A172 (cell line): ENCODE data around the gene IGFBP6. TPM values are rescaled to one million over a fixed set of nuclear protein-coding genes. Genes with fewer than 3 reads are reported as not detected.

Experiments
- DNase-seq: peaks from one replicate; pipeline ENCODE4 v3.0.0-alpha.2; 2015; ENCODE audit warnings: low spot score
- total RNA-seq: library from RNA; depleted of rRNA; stranded (reverse); fragments of >200 nt; shearing (Covaris generic); gene quantifications from 2 replicates; pipeline ENCODE4 v1.2.3, GENCODE V29; 2014; rRNA removed

The IGFBP6 gene, protein sequence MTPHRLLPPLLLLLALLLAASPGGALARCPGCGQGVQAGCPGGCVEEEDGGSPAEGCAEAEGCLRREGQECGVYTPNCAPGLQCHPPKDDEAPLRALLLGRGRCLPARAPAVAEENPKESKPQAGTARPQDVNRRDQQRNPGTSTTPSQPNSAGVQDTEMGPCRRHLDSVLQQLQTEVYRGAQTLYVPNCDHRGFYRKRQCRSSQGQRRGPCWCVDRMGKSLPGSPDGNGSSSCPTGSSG
- total RNA-seq = 104 and 147 TPM in 2 replicates

DNA sequence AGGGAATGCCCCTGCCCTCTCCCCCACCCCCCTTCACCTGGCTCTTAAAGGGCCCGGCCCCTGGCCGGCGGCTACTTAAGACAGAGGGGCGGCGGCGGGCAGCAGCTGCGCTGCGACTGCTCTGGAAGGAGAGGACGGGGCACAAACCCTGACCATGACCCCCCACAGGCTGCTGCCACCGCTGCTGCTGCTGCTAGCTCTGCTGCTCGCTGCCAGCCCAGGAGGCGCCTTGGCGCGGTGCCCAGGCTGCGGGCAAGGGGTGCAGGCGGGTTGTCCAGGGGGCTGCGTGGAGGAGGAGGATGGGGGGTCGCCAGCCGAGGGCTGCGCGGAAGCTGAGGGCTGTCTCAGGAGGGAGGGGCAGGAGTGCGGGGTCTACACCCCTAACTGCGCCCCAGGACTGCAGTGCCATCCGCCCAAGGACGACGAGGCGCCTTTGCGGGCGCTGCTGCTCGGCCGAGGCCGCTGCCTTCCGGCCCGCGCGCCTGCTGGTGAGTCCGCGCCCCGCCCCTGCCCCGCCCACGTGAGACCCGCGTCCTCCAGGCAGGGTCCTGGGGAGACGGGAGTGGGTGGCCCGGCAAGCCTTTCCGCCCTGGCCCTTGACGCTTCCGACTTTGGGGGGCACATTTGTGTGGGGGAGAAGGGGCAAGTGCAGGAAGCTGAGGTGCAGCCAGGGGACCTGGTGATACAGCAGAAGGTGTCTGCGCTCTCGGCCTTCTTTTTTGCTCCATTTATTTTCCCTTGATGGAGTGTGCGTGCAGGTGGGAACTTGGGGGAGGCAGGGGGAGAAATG, at the start of gene IGFBP6:
IGFBP6 (plus strand) TSS at position 104 of the 790 bp plus-strand sequence; CDS start at position 155, 51 bp downstream.
- peak; percentile 34 for DNase-seq

DNA sequence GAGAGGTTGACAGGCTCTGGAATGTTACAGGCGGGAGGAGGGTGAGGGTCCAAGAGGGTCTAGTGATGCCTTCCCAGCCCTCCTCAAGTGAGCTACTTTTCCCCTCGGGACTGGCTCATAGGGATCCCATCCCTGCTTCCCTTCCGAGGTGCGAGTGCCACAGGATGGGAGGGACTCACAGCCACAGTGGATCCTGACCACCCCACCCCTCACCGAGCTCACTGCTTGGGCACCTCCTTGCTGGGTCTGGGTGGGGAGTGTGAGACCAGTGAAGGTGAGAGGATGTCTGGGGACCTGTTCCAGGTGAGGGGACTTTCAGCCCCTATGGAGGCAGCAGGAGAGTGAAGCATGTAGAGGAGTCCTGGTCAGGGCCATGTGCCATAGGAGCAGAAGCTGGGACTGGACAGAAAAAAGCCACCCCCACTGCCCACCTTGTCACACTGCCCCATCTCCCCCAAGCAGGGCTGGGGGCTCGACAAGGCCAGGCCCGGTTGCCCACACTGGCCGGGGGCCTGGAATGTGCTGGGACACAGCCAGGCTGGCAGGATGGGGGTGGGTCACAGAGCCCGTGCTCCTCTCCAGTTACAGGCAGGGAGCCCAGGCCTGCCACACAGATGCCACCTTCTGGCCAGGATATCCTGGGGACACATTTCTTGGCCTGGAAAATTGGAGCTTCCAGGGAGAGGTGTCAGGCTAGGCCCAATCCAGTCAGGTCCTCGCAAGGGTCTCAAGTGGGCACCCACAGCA, 49.3 kb upstream of the IGFBP6 start:
- peak; percentile 46 for DNase-seq

DNA sequence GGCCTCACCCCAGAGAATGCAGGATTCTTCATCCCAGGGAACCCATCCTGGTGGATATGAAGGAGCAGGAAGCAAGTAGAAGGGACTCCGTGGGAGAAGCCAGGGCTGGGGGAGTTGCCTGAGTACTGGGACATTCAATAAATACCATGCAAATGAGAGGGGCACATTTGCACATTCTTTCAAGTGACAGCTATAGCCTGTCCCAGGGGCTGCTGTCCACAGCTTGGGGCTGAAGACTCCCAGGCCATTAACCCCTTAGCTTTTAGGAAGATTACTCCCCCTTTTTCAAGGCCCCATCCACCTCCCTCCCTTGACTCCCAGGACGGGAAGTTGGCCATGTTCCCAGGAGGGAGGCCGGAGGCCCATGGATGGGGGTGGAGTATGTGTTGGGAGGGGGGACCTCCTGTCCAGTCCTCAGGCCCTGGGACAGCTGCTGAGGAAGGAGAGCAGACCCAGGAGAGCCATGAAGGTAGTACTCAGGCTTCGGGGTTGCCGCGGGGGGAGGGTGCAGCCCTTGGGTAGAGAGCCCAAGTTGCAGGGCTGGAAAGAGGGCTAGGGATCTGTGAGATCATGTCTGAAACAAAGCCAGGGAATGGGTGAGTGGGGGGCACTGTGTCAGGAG, 48.6 kb upstream of the IGFBP6 start:
- DNase-seq = no peak

DNA sequence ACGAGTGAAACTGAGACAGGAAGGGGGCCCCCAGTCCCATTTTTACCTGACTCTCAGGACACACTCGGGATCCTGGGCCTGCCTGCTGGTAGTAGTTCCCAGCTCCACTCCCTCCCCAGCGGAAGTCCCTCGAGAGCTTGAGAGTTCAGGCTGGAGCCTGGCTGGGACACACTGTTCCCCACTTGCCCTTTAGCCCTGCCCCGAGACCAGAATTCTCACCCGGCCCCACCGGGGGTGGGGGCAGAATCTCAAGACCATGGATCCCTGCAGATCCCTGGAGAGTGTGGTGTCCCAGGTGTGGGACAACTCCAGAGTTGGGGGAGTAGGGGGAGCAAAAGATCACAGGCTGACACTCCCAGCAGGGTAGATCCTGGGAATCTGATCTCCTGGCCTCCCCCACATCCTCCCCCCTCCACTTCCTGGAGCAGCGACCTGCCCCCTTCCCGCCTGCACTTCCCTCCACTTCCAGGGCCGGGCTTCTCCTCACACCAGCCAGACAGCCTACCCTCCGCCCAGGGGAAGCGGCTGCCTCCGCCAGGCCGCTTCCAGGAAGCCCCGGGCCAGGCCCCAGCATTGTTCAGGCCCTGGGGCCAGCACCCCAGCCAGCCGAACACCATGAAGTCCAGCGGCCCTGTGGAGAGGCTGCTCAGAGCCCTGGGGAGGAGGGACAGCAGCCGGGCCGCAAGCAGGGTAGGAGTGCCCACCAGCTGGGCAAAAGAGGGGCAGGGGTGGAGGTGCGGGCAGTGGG, 47.7 kb upstream of the IGFBP6 start, which contains the start of gene TNS2:
TNS2 (plus strand) TSS at position 495 of the 748 bp plus-strand sequence; CDS start at position 616, 121 bp downstream.
- peak; percentile 74 for DNase-seq

DNA sequence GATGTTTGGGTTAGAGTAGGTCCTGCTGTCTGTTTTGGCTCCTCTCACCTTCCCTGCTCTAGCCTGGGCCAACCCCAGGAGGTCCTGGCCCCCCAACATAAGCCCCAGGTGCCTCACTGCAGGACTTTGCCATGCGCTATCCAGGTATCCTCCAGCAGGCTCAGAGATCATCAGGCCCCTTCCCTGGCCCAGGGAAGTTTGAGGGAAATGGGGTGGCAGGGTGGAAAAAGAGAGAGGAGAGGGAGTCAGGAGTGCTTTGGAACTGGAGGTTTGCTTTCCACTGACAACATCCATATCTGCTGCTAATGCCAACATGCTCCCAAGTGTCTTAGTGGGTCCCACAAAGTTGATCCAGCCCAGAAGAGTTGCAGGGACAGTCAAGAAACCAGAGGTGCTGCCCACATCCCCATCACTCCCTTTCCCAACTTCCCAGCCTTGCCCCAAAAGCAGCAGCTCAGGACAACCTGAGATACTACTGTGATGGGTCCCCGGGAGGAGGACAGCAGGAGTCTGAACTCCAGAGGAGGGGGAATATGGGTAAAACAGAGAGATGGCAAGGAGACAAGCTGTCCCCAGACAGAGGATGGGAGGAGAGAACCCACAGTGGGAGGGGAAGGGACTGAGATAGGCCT, 46.9 kb upstream of the IGFBP6 start:
- DNase-seq = no peak

DNA sequence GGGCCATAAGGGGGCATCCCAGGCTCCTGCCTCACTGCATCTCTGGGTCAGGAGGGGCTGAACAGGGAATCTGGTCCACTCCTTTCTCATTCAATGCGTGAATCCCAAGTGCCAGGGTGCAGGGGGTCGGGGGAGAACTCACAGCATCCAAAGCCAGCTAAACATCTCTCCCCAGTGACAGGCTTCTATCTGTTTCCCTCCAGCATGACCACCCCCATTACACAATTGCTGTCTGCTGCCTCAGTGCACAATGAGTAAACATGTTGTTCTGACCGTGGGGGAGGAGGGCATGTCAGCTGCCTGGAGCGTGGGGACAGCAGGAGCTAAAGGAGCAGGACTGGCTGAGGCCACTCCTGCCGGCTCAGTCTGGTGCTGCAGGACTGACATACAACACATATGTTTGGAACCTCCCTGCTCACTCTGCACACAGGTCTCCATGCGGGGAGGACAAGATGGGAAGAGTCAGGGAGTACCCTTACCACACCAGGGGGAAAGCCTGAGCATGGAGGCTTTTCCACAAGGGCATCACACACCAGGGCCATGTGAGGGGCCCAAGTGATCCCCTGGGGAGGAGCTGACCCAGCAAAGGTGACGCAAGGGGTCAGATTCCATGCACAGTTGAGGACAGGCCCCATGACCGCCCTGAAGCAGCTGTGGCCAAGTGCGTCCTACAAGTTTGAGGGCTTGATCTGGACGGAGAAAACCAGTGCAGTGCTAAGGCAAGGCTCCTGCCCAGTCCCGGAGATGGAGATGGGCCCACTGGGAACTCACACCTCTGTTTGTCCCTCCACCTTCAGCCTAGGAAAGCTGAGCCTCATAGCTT, 46.2 kb upstream of the IGFBP6 start:
- DNase-seq = no peak

DNA sequence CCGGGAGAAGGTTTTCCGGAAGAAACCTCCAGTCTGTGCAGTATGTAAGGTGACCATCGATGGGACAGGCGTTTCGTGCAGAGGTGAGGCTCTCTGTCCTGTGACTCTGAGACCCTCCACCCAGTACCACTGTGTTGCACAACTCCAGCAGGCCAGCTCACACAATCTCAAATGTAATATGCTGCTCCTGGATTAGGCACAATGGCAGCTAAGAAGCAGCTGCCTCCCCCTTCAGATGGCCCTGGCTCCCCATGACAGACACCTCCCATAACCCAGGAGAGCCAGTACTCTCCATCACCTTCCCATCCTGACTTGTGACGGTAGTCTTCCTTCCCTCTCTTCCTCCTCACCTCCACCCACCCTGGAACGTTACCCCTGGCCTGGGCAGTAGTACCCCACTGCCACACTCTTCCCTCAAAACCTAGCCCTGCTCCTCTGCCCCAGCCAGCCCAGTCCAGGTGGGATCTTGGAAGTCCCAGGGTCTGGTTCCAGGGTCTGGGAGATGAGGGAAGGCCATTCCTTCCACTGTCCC, 45.5 kb upstream of the IGFBP6 start:
- DNase-seq = no peak

DNA sequence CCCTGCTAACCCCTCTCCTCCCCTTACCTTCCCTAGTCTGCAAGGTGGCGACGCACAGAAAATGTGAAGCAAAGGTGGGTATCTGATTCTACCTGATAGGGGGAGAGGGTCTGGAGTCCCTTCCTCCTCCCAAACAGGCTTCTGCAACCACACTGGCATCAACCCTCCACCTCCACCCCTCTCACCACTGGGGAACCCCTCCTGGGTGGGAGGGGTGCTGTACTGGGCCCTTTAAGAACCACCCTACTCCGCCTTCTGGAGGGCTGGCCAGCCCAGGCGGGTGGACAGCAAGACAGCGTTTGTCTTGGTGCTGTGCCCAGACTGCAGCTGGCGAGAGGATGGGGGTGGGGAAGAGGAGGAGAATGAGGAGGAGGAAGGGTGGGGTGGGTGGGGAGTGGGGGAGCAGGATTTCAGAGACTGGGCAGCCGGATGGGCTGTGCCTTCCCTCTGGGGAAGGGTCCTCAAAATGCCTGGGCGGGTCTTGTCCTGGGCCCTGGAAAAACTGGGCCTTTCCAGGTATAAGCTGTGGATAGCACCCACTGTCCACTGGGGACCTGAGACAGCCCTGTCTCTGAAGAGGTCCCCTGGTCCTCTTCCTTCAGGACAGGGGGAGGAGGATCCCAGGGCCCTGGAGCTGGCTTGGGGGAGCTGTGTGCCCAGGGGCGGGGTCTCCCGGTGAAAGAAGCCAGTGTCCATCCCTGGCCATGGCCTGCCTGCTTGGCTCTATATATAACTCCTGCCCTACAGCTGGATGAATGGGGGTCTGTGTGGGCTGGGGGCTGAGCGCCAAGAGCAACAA, 44.8 kb upstream of the IGFBP6 start:
- DNase-seq = peak; percentile 64

DNA sequence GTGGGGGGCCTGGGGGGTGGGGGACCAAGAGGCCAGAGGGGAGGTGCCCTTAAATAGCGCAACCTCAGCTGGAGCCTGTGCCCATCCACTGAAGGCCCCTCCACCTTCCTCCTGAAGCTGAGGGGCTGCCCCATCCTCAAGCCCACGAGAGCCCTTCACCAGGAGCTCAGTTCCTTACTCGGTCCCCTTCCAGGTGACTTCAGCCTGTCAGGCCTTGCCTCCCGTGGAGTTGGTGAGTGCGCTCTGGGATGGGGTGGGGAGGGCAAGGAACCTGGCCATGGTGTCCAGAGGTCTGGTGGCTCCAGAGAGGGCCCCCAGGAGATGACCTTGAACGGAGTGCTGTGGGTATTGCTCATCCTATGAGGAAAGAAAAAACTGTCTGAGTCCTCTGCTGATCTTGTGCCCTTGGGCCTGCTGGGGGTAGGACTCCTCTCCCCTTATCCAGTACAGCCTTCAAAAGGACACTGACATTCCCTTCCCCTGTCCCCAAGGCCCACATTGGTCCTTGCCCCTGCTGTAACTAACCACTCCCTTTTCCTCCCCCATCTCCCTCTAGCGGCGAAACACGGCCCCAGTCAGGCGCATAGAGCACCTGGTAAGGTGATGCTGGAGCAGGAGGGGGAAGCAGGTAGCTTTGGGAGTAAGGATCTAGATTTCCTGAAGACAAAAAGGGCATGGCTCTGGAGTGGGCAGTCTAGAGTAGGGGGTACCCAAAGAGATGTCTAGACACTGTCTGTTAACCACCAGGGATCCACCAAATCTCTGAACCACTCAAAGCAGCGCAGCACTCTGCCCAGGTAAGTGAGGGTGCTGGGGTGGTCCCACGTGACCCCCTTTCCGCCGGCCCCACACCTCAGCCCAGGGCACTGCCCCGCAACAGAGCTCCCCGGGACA, 44.0 kb upstream of the IGFBP6 start:
- DNase-seq = no peak

DNA sequence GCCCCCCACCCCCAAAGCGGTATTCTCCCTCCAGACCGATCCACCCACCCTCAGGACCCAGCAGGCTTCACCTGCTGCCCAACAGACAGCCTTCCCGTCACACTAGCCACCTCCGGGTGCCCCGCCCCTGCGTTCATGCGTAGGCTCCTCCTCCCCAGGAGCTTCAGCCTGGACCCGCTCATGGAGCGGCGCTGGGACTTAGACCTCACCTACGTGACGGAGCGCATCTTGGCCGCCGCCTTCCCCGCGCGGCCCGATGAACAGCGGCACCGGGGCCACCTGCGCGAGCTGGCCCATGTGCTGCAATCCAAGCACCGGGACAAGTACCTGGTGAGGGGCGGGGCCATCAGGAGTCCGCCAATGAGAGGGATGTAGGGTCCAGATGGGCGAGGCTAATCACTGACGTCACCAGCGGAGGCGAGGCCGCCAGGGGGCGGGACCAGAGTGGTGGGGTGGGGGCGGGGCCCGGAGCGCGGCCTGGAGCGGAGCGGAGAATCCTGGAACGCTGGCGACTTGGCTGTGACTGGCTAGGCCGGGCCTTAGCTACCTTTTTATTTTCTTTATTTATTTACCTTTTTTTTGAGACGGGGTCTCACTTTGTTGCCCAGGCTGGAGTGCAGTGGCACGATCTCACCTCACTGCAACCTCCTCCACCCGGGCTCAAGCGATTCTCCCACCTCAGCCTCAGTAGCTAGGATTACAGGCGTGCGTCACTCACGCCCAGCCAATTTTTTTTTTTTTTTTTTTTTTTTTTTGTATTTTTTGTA, 43.2 kb upstream of the IGFBP6 start:
- DNase-seq = no peak

DNA sequence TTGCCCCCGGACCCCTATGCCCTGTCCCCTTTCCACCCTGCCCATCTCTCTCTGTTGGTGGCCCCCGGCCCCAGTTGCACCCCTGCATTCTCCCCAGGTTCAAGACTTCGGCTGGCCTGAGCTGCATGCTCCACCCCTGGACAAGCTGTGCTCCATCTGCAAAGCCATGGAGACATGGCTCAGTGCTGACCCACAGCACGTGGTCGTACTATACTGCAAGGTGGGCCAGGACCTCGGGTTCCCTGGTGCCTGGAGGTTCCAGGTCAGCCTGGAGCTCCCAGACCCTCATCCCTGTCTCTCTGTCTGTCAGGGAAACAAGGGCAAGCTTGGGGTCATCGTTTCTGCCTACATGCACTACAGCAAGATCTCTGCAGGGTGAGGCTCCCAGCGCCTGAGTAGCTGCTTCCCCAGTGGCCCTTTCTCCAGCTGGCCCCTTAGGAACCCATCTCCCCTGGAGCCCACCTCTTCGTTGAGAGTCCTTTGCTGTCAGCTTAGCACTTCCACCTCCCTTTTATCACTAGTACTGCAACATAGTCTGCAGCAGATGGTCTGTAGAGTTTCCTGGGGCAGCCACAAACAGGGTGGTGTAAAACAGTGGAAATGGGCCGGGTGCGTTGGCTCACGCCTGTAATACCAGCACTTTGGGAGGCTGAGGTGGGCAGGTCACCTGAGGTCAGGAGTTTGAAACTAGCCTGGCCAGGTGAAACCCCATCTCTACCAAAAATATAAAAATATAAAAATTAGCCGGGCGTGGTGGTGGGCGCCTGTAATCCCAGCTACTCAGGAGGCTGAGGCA, 41.8 kb upstream of the IGFBP6 start:
- no peak for DNase-seq

DNA sequence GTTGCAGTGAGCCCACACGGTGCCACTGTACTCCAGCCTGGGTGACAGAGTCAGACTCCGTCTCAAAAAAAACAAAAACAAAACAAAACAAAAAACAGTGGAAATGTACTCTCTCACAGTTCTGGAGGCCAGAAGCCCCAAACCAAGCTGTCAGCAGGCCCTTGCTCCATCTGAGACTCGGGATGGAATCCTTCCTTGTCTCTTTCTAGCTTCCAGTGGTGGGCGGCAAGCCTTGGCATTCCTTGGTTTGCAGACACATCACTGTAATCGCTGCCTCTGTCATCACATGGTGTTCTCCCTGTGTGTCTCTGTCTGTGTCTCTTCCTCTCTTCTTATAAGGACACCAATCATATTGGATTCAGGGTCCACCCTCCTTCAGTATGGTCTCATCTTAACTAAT, 41.2 kb upstream of the IGFBP6 start:
- DNase-seq = no peak

DNA sequence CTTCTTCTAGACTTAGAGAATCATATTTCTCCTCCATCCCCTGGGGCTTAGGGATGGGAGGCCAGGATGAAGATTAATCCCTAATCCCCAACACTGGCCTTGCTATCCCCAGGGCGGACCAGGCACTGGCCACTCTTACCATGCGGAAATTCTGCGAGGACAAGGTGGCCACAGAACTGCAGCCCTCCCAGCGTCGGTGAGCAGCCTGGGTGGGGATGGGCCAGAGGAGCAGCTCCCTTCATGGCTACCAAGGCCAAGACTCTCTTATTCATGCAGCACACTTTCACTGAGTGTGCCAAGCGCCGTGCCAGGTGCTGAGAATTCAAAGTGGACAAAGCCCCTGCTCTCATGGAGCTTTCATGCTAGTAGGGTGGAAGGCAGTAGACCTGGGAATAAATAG, 40.6 kb upstream of the IGFBP6 start:
- no peak for DNase-seq

DNA sequence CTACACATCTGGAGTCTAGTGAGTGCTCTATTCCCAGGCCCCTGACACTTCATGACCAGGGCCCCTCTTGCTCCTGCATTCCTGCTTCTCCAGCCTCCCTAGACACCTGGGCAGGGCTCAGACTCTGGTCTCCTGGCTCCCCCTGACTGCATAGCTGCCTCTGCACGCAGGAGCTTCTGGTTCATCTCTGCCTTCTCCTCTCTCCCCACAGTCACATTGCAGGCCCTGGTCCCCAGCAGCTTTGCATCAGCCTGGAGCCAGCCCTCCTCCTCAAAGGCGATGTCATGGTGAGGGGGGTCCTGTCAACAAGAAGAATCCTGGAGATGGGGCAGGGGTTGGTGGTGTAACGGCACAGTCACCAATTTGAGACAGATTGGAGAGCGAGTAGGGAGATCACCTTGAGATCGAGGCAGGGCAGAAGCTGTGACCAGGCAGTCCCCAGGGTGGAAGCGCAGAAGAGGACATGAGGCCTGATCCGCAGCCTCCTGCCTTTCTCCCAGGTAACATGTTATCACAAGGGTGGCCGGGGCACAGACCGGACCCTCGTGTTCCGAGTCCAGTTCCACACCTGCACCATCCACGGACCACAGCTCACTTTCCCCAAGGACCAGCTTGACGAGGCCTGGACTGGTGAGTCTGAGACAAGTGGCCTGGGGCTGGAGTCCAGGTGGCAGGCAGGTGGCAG, 39.5 kb upstream of the IGFBP6 start:
- DNase-seq = no peak

DNA sequence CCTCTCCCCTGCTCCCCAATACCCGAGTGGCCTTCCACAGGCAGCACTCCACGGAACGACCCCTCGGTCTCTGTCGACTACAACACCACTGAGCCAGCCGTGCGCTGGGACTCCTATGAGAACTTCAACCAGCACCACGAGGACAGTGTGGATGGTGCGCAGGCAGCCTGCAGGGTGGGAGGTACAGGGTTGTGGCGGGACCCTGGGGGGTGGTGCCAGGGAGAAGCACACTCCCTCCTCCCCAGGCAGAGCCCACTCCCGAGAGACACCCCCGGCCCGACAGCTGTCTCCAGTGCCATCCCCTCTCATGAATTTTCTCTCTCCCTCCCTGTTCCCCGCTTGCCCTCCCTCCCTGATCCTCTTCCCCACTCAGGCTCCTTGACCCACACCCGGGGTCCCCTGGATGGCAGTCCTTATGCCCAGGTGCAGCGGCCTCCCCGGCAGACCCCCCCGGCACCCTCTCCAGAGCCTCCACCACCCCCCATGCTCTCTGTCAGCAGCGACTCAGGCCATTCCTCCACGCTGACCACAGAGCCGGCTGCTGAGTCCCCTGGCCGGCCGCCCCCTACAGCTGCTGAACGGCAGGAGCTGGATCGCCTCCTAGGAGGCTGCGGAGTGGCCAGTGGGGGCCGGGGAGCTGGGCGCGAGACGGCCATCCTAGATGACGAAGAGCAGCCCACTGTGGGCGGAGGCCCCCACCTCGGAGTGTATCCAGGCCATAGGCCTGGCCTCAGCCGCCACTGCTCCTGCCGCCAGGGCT, 38.6 kb upstream of the IGFBP6 start:
- no peak for DNase-seq
